GM20431 (cell line): ENCODE data around the gene NRN1L.

Experiments used
- in situ Hi-C: fragments of 300-500 bp; cut with MseI, MboI; formaldehyde crosslinking; loops from one replicate; pipeline ENCODE4 v1.15.0; 2020; ENCODE audit warnings: low sequenced_read_pairs; ENCODE audit not compliant: unreplicated experiment

The NRN1L gene

DNA sequence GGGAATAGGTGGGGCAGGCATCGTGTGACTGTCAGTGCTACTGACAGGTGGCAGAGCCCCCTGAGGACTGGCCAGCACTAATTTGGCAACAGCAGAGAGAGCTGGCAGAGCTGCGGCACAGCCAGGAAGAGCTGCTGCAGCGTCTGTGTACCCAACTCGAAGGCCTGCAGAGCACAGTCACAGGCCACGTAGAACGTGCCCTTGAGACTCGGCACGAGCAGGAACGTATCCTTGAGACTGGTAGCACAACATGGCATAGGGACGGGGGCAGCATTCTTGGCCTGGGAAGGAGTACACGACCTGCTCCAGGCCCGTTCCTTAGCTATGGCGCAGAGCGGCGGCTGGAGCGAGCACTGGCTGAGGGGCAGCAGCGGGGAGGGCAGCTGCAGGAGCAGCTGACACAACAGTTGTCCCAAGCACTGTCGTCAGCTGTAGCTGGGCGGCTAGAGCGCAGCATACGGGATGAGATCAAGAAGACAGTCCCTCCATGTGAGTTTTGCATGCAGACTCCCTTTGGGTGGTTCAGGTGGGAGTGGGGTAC, 3.0 kb upstream of the NRN1L start:
- in situ Hi-C loops: no loop called here

DNA sequence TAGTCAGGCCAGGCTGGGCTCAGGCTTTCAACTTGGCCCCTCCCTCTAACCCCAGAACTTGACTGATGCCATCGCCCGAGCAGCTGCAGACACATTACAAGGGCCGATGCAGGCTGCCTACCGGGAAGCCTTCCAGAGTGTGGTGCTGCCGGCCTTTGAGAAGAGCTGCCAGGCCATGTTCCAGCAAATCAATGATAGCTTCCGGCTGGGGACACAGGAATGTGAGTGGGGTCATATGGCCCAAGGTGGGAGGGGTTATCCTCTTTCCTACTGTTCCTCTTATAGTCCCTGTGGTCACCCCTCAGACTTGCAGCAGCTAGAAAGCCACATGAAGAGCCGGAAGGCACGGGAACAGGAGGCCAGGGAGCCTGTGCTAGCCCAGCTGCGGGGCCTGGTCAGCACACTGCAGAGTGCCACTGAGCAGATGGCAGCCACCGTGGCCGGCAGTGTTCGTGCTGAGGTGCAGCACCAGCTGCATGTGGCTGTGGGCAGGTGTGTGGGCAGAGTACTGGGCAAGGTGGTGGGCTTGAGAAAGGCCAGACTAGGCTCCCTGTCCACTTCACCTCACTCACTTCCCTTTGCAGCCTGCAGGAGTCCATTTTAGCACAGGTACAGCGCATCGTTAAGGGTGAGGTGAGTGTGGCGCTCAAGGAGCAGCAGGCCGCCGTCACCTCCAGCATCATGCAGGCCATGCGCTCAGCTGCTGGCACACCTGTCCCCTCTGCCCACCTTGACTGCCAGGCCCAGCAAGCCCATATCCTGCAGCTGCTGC, 2.1 kb upstream of the NRN1L start:
- in situ Hi-C loops: no loop called here

DNA sequence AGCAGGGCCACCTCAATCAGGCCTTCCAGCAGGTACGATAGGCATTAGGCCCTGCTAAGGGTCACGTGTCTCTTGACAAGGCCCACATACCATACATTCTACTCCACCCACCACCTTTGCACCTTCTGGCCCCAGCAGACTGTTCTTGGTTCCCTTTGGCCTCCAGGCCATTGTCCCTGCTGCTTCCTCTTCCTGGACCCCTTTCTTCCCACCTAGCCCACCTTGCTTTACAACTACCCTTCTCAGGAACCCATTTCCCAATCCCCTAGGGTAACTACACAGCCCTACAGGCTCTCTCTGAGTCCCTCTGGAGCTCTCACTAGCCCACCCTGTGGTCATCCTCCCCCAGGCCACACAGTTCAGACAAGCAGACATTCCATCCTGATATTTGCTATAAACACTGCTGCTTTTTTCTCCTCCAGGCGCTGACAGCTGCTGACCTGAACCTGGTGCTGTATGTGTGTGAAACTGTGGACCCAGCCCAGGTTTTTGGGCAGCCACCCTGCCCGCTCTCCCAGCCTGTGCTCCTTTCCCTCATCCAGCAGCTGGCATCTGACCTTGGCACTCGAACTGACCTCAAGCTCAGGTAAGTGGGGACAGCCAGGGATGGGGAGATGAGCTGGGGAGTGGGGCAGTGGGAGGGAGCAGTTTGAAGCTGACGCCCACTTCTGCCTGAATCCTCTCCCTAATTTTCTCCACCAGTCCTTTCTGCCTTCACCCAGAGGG, 1.4 kb upstream of the NRN1L start:
- in situ Hi-C loops: no loop called here

DNA sequence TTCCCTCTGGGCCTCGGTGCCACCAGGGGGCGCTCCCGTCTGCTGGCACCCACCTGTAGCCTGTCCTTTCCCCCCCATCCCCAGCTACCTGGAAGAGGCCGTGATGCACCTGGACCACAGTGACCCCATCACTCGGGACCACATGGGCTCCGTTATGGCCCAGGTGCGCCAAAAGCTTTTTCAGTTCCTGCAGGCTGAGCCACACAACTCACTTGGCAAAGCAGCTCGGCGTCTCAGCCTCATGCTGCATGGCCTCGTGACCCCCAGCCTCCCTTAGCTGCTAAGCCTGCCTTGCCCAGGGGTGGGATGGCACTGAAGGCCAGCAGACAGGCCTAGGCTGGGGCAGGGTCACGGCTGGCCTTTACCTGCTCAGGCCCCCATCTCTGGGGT, 818 bp upstream of the NRN1L start:
- in situ Hi-C loops: no loop called here

DNA sequence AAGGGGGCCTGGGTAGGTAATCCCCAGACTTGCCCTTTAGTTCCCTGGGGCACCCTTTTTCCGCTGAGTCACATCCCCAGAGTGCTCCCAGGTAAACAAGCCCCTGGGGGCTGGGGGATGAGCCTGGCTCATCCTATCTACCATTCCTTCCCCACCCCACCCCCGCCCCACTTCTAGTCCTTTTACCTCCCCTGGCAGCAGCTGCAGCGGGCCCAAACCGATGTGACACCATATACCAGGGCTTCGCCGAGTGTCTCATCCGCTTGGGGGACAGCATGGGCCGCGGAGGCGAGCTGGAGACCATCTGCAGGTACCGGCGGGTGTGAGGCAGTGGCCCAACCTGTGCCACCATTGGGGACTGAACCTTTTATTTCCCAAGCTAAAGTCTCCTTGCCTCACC, 860 bp downstream of the NRN1L start:
- in situ Hi-C loops: no loop called here

DNA sequence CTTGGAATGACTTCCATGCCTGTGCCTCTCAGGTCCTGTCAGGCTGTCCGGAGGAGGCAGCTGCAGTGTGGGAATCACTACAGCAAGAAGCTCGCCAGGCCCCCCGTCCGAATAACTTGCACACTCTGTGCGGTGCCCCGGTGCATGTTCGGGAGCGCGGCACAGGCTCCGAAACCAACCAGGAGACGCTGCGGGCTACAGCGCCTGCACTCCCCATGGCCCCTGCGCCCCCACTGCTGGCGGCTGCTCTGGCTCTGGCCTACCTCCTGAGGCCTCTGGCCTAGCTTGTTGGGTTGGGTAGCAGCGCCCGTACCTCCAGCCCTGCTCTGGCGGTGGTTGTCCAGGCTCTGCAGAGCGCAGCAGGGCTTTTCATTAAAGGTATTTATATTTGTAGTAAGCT, 1.3 kb downstream of the NRN1L start:
- in situ Hi-C loops: no loop called here

DNA sequence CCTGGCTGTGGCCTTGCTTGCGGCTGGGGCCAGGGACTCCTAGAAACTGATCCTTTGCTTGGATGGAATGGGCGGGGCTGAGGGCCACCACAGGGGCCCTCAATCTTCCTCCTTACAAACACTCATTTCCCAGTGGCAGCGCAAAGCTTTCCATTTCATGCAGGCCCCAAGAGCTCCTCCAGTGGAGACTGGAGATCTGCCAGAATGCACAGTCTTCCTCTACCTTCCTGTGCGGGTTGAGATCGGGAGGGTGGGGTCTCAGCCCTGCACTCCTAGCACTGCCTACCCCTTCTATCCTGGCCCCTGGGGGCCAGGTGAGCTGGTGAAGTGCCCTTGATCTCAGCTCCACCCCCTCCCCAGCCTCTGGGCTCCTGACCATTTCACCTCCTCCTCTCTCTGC, 1.7 kb downstream of the NRN1L start:
- in situ Hi-C loops: no loop called here

DNA sequence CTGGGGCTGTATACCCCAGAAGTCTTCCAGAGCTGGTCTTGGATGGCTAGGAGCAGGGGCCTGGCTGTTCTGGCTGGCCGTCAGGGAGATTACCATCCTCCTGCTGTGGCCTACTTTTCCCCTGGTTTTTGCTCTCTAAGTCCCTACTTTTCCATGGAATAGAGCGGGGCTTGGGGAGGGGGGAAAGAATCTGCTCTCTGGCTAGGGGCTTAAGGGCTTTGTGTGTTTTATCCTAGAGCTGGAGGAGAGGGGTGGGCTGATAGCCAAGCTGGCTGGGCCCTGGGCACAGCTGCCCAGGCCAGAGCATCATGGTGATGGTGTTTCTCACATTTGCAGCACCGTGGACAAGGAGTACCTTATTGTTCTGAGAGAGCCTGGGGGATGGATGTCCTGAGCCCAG, 3.6 kb downstream of the NRN1L start:
- in situ Hi-C loops: no loop called here

DNA sequence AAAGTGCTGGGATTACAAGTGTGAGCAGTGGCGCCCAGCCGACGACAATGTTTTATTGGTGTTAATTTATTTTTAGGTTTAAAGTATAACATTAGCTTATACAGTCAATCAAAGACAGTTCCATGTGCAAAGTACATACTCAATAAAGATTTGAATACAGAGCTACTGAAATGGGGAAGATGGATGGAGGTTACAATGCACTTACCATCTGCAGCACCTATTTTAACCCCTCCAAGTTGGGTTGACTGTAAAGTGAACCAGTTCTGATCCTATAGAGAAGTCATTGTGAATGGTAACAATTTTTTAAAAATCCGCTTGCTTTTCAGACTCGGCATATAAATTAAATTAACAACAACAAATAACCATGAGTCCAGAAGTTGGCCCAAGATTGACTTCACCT, 7.7 kb downstream of the NRN1L start:
- in situ Hi-C loops: no loop called here

DNA sequence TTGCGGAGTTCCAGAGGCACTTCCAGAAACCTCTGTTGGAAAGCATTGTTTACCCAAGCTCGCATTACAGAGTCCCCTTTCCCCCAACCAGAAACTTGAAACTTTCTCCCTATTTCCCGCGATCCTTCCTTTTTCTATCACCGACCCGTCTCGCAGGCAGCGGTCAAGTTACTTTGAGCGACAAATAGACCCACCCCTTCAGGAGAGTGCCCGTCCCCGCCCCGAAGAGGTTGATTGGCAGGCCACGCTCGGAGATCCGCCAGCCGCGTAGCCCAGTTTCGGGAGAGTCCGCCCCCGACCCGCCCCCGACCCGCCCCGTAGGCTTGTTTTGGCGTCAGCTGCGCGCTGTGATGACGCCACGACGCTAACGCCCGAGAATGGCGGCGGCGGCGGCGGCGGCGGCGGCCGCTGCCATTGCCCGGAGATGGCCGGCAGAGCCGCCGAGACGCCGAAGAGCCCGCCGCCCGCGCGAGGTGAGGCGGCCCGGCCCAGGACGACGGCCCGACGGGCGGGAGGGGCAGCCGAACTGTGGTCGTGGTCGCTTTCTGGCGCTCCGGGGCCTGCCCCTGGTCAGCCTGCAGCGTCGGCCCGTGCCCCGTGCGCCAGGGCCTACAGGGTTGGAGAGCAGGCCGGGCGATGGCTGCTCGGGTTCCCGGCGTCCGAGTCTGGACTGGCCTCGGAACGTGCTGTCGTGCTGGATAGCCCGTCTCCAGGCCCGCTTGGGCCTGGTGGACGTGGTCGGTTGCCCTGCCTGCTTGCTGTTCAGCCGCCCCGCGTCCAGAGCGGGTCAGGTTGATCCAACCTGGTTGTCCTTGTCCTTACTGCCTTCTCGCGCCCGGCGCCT, 8.4 kb downstream of the NRN1L start, which contains the start of gene PSKH1:
Gene PSKH1, plus strand, starts transcription at position 356 of the 844 bp plus-strand sequence. CDS start 15,496 bp downstream, outside the sequence.
- in situ Hi-C loops: no loop called here

DNA sequence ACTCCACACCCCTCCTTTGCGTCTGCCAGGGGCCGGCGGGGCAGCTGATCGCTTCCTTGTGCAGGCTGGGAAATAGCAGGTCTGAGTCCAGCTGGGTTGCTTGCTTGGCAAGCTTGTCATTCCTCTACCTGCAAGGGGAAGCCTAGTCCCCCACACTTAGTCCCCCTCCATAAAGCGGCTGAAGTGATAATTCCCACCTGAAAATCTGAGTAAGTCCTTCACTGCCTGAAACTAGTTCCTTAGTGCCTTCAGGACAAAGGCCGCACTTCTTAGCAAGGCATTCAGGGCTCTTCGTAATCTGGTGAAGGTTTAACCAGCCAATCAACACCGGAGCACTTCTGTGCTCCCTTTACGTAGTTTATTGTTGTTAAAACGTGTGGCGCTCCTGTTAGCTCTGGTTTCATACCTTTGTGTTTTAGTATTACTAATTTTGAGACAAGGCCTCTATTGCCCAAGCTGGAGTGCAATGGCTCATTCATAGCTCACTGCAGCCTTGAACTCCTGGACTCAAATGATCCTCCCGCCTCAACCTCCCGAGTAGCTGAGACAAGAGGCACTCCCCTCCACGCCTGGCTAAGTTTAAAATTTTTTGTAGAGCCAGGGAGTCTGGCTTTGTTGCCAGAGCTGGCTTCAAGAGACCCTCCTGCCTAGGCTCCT, 9.2 kb downstream of the NRN1L start:
- in situ Hi-C loops: no loop called here

DNA sequence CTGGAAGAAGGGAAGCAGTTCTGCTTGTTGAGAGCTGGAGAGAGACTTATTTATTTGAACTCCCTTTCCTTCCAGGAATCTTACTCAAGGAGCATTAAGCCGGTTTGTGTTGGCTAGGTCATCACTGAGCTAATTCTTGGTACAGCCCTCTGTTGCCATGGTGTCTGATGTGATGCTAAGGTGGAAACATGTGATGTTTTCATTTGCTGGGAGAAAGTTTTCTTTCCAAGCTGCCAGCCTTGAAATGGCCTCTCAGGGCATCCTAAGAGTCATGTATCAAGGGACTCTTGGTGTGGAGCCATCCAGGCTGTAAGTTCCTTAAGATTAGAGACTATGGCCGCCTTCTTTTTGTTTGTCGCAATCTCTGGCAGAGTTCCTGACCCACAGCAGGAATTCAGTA, 12.5 kb downstream of the NRN1L start:
- in situ Hi-C loops: no loop called here

DNA sequence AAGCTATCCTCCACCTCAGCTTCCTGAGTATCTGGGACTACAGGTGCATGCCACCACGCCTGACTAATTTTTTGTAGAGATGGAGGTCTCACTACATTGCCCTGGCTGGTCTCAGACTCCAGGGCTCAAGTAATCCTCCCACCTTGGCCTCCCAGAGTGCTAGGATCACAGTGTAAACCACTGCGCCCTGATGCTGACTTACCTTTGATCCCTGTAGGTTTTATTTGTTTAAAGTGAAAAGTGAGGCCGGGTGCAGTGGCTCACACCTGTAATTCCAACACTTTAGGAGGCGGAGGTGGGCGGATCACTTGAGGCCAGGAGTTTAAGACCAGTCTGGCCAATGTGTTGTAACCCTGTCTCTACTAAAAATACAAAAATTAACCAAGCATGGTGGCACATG, 17.0 kb downstream of the NRN1L start:
- in situ Hi-C loops: no loop called here

DNA sequence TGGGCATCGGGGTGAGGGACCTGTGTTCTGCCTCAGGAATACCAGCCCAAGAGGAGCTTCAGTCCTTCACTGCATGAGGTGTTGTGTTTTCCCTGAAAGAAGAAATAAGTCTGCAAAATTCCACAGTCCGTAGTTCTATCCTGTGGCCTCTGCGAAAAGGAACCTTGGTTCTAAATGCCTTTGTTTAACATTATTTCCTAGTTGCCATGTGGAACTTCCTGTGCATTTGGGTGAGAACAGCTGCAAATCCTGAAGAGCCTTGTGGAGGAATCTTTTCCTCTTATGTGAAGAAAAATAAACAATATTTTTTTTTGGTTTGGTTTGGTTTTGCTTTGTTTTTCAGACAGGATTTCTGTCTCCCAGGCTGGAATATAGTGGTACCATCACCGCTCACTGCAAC, 18.1 kb downstream of the NRN1L start:
- in situ Hi-C loops: no loop called here

DNA sequence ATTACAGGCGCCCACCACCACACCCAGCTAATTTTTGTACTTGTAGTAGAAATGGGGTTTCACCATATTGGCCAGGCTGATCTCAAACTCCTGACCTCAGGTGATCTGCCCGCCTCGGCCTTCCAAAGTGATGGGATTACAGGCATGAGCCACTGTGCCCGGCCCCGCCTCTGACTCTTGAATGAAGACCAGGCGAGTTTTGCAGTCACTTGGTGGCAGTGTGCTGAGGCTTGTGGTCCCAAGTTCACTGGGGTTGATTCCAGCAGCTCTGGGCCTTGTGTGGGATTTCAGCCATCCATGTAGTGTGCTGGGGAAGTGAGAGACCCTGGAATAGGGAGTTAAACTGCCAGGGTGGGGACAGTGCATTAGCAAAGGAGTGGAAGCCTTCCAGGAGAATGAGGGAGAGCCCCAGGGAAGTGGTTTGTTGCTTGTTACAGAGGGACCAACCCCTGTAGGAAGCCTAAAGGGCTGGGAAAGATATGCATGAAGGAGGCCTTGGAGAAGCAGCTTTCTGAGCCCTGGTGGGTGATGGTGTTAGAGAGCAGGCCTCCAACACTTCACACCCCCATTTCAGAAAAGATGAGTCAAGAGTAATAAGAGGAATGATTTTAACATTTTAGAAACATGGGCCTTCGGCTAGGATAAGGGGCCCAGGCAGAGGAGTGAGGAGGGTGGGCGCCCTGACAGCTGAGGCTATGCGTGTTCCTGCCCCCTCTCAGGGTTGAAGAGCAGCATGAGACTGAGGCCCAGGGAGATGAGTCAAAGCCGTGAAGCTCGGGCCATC, 22.9 kb downstream of the NRN1L start:
- in situ Hi-C loops: no loop called here

DNA sequence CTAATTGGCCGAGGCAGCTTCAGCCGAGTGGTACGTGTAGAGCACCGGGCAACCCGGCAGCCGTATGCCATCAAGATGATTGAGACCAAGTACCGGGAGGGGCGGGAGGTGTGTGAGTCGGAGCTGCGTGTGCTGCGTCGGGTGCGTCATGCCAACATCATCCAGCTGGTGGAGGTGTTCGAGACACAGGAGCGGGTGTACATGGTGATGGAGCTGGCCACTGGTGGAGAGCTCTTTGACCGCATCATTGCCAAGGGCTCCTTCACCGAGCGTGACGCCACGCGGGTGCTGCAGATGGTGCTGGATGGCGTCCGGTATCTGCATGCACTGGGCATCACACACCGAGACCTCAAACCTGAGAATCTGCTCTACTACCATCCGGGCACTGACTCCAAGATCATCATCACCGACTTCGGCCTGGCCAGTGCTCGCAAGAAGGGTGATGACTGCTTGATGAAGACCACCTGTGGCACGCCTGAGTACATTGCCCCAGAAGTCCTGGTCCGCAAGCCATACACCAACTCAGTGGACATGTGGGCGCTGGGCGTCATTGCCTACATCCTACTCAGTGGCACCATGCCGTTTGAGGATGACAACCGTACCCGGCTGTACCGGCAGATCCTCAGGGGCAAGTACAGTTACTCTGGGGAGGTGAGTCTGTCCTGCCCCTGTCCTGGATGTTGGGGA, 24.5 kb downstream of the NRN1L start:
- in situ Hi-C loops: no loop called here

DNA sequence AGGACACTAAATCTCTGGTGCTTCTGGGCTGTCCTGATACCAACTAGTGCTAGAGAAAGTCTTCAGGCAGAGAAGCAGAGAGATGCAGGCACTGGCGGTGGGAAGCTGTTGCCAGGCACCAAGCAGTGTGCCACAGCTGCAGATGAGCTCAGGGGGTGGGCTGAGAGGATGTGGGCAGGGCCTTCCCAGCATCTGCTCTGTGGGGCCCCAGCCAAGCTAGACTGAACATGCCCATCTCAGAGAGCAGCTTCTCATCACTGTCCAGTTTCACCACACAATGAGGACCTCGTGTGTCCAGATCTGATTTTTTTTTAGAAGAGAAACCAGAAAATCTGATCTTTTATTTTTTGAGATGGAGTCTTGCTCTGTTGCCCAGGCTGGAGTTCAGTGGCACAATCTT, 25.5 kb downstream of the NRN1L start:
- in situ Hi-C loops: no loop called here

DNA sequence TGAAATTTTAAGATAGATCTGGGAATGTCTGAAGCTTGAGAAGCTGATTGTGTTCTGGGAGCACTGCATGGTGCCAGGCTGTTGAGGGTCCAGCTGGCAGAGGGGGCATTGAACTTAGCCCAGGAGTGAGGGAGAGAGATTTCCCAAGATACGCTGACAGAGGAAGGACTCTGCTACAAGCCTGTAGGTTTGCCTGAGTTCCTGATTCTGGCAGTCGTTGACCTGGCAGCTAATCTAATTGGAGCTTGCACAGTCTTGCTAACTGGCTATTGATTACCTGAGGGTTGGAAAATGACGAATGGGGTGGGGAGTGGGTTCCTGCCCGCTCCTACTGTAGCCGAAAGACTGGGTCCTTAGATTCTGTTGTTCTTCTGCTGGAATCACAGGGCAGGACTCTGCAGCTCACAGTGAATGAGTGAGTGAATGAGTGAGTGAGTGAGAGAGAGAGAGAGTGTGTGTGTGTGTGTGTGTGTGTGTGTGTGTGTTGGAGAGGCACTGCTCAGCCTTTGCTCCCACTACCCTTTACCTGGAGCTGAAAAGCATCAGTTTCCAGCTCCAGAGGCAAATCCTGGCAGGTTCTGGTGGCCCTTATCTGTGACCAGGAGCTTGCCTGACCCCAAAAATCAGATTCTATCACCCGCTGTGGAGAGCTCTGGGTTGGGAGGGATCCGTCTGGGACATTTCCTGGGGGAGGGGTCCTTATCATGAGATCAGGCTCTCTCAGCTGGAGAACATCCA, 30.2 kb downstream of the NRN1L start:
- in situ Hi-C loops: no loop called here
